Left lung (tissue), 10 donors: Measurements from ENCODE around the gene INPP5D. TPM values are rescaled to one million over a fixed set of nuclear protein-coding genes. Genes with fewer than 3 reads are reported as not detected.
"Not testable (repeated sequence)": the region's sequence is repeated elsewhere in the genome, so short reads cannot be mapped to it uniquely, and the experiment has no call there.

Source experiments
- ATAC-seq: fragments of 200-7000 bp; cut with Tn5 transposase; one replicate; pipeline ENCODE4 v1.9.1; 2020; ENCODE audit warnings: moderate library complexity
- DNase-seq, 4 donors: peaks; one replicate each; pipeline ENCODE4 v3.0.0-alpha.2; 2013 to 2020
- H3K27ac ChIP-seq, 2 donors: fragments of 200-600 bp; sonication (generic) in 1 of 2; one replicate each; pipeline versions ENCODE4 v1.5.0 to v1.8.0; 2020 to 2021
- H3K27me3 ChIP-seq, 2 donors: fragments of 200-600 bp; sonication (generic) in 1 of 2; one replicate each; pipeline versions ENCODE4 v1.5.0 to v1.8.0; 2020 to 2021
- H3K36me3 ChIP-seq, 2 donors: fragments of 200-600 bp; sonication (generic) in 1 of 2; one replicate each; pipeline versions ENCODE4 v1.5.0 to v1.8.0; 2020 to 2021
- H3K4me1 ChIP-seq, 2 donors: fragments of 200-600 bp; one replicate each; pipeline ENCODE4 v1.8.0; 2021
- H3K4me3 ChIP-seq, 2 donors: fragments of 200-600 bp; sonication (generic) in 1 of 2; one replicate each; pipeline versions ENCODE4 v1.5.0 to v1.8.0; 2020 to 2021; ENCODE audit warnings: mild to moderate bottlenecking in 1 of 2
- H3K9me3 ChIP-seq, 2 donors: fragments of 200-600 bp; sonication (generic) in 1 of 2; one replicate each; pipeline versions ENCODE4 v1.5.0 to v1.8.0; 2020 to 2021
- intact Hi-C, 2 donors: fragments of 100-400 bp; cut with DNase I; formaldehyde crosslinking; loops; one replicate each; pipeline versions ENCODE4 v1.11.2 to v1.14.2; 2022
- polyA plus RNA-seq, 6 donors: library from polyadenylated mRNA; unstranded; fragments of 120-200 nt; gene quantifications; one replicate each; pipeline ENCODE4 v1.2.1, GENCODE V29; 2013; ENCODE audit not compliant: insufficient read length in 6 of 6
- total RNA-seq, 2 donors: library from RNA; stranded (reverse); fragmentation: NEBNext Ultra II Directional; extraction: Animal tissue kit (Norgen Biotek cat#: 25700); gene quantifications; one replicate each; pipeline ENCODE4 v1.2.1, GENCODE V29; 2021
- TF ChIP-seq, protein P1 (sequence below), 2 donors: fragments of 200-600 bp; sonication (generic) in 1 of 2; IDR thresholded peaks; one replicate each; pipeline versions ENCODE4 v1.5.0 to v1.8.0; 2021; ENCODE audit warnings: antibody characterized with exemption in 2 of 2
- donor health status: DM: no; HTN: yes; CAD: no.
- donor health status: DM: no; HTN: no; CAD: no.

The INPP5D gene
- total and polyA plus RNA-seq, 8 donors = 10.8 to 40.5 (median 15.0) TPM

DNA sequence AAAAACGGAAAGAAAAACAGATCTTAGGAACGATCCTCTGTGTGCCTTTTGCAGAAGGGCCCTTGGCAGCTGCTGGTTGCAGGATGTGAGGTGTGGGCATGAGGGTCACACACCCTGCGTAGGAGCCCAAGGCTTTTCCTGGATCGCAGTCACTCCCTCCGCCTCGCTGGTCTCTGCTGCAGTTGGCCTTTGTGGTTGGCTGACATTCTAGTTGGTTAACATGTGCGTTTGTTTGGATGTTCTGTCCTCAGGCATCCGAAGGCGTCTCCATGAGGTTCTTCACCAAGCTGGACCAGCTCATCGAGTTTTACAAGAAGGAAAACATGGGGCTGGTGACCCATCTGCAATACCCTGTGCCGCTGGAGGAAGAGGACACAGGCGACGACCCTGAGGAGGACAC is 61.7 kb downstream of the INPP5D start:
- no peak overlapping the region for H3K27ac ChIP-seq
- no peak for DNase-seq

DNA sequence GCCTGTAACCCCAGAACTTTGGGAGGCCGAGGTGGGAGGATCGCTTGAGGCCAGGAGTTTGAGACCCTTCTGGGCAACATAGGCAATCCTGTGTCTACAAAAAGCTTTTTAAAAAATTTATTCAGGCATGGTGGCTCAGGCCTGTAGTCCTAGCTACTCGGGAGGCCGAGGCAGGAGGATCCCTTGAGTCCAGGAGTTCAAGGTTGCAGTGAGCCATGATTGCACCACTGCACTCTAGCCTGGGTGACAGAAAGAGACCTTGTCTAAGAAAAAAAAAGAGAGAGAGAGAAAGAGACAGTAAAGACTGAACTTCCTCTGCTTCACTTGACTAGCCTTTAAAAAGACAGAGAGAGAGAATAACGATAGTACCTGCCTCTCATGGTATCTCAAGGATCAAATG is 62.4 kb downstream of the INPP5D start:
- H3K27ac ChIP-seq = no peak overlapping the region
- H3K36me3 ChIP-seq = peaks cover 0 to 62% of the 10 kb centered on the region in 2 donors
- TF ChIP-seq, protein P1, sequence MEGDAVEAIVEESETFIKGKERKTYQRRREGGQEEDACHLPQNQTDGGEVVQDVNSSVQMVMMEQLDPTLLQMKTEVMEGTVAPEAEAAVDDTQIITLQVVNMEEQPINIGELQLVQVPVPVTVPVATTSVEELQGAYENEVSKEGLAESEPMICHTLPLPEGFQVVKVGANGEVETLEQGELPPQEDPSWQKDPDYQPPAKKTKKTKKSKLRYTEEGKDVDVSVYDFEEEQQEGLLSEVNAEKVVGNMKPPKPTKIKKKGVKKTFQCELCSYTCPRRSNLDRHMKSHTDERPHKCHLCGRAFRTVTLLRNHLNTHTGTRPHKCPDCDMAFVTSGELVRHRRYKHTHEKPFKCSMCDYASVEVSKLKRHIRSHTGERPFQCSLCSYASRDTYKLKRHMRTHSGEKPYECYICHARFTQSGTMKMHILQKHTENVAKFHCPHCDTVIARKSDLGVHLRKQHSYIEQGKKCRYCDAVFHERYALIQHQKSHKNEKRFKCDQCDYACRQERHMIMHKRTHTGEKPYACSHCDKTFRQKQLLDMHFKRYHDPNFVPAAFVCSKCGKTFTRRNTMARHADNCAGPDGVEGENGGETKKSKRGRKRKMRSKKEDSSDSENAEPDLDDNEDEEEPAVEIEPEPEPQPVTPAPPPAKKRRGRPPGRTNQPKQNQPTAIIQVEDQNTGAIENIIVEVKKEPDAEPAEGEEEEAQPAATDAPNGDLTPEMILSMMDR (IDR thresholded peaks at IDR 0.05) = no peak
- no peaks in the 10 kb centered on the region for H3K9me3 ChIP-seq
- peaks cover 0 to 3% of the 10 kb centered on the region in 2 donors for H3K4me1 ChIP-seq
- H3K27me3 ChIP-seq = no peaks in the 10 kb centered on the region
- no peak overlapping the region for H3K4me3 ChIP-seq
- DNase-seq (no peak), ATAC-seq (no peak)
- intact Hi-C loops = no loop called here

More for the DNA sequence above, 61.7 kb downstream of the INPP5D start:
- TF ChIP-seq, protein P1 (IDR thresholded peaks at IDR 0.05) = no peak
- H3K4me3 ChIP-seq = no peak overlapping the region
- peaks cover 0 to 10% of the 10 kb centered on the region in 2 donors for H3K4me1 ChIP-seq
- no peaks in the 10 kb centered on the region for H3K9me3 ChIP-seq
- ATAC-seq = no peak
- H3K36me3 ChIP-seq = peaks cover 0 to 55% of the 10 kb centered on the region in 2 donors
- H3K27me3 ChIP-seq = no peaks in the 10 kb centered on the region
- intact Hi-C loops = no loop called here

DNA sequence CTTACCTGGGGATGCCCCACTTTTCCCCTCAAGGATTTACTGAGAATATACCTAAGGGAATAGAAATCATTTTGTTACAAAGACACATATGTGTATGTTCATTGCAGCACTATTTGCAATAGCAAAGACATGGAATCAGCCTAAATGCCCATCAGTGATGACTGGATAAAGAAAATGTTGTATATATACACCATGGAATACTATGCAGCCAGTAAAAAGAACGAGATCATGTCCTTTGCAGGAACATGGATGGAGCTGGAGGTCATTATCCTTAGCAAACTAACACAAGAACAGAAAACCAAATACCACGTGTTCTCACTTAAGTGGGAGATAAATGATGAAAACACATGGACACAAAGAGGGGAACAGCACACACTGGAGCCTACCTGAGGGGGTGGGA is 63.4 kb downstream of the INPP5D start:
- H3K27ac ChIP-seq, H3K9me3 ChIP-seq, DNase-seq, intact Hi-C loops, ATAC-seq, H3K4me1 ChIP-seq, H3K4me3 ChIP-seq, H3K27me3 ChIP-seq: not testable (repeated sequence)
- peaks cover 0 to 70% of the 10 kb centered on the region in 2 donors for H3K36me3 ChIP-seq

DNA sequence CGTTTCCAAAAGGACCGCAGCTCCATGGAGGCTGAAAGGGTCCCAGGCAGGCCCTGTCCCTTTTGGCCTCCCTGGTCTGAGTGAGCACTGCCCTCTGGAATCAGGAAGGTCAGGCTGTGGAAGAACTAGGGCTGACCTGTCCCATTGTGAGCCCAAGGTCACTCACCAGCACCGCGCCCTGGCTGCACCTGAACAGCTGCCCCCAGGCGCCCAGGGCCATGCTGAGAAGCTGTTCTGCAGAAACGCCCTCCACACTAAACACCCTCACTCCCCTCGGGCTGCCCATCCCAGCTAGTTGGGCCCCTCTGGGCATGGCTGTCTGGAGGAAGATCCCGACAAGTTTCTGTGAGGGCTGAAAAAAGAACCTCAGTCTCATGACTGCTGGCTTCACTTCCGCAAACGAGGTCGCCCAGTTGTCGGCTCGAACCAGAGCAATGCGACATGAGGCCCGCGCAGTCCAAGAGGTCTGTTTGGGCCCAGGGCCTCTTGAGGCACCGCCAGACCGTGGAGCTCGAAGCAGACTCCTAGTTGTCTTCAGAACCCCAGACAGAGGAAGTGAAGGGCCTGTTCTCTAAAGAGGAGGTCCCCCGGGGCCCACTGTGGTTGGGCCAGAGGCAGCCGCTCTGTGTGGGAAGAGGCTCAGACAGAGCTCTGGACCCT is 64.4 kb downstream of the INPP5D start:
- no peaks in the 10 kb centered on the region for H3K4me1 ChIP-seq
- no peak overlapping the region for H3K27ac ChIP-seq
- DNase-seq = no peak
- H3K9me3 ChIP-seq = no peaks in the 10 kb centered on the region
- no peak overlapping the region for H3K4me3 ChIP-seq
- intact Hi-C loops = no loop called here
- TF ChIP-seq, protein P1 (IDR thresholded peaks at IDR 0.05) = no peak
- peaks cover 0 to 70% of the 10 kb centered on the region in 2 donors for H3K36me3 ChIP-seq
- H3K27me3 ChIP-seq = no peaks in the 10 kb centered on the region
- no peak for ATAC-seq

DNA sequence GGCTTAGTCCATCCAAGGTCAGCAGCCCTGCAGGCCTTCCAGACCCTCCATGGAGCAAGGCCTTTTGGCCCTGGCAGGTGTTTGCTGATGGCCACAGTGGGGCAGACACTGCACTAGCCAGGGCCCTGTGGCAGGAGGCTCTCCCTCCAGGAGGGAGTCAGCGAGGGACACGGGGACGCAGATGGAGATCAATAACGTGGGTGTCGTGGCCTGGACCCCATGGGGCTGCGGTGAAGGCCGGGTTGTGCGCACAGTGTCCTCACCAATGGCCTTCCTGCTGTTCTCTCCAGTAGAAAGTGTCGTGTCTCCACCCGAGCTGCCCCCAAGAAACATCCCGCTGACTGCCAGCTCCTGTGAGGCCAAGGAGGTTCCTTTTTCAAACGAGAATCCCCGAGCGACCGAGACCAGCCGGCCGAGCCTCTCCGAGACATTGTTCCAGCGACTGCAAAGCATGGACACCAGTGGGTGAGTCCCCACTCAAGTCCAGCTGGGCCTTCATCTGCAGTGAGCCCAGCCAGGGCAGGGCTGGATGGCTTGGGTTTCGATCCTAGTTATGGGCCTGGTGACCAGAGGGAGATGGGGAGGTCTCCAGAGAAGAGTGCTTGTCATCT is 65.4 kb downstream of the INPP5D start:
- TF ChIP-seq, protein P1 (IDR thresholded peaks at IDR 0.05) = no peak
- ATAC-seq = no peak
- peaks cover 0 to 77% of the 10 kb centered on the region in 2 donors for H3K36me3 ChIP-seq

More for the DNA sequence above, 65.4 kb downstream of the INPP5D start:
- H3K27ac ChIP-seq = no peak overlapping the region
- intact Hi-C loops = no loop called here
- no peaks in the 10 kb centered on the region for H3K4me1 ChIP-seq
- H3K4me3 ChIP-seq = no peak overlapping the region
- no peaks in the 10 kb centered on the region for H3K9me3 ChIP-seq
- H3K27me3 ChIP-seq = no peaks in the 10 kb centered on the region
- no peak for DNase-seq
